GM12874 (cell line): Measurements from ENCODE around the gene AK1.

Source experiments
- TF ChIP-seq, protein P1 (sequence below): IDR thresholded peaks from 2 replicates; pipeline ENCODE4 v1.5.1; 2011; ENCODE audit warnings: low read depth, mild to moderate bottlenecking, control low read depth, low read length, moderate library complexity; ENCODE audit not compliant: insufficient read depth

AK1 gene

DNA sequence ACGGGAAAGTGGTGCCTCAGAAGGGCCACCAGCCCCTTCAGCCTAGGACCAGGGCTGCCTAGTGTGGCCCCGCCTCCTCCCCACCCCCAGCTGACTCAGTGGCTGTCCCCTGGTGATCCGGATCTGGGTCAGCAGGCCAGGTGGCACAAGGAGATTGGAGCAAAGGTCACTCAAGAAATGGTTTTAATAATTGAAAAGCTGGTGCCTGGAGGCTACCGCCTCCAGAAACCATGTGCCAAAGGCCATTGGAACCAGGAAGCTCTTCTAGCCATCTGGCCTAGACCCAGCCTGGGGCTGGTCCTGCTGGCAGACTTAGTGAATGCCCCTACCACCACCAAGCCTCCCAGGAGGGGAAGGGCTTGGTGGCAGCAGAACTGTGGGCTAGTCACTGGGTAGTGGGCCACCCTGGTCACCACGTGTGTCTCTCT, 37.9 kb upstream of the AK1 start:
- TF ChIP-seq, protein P1, sequence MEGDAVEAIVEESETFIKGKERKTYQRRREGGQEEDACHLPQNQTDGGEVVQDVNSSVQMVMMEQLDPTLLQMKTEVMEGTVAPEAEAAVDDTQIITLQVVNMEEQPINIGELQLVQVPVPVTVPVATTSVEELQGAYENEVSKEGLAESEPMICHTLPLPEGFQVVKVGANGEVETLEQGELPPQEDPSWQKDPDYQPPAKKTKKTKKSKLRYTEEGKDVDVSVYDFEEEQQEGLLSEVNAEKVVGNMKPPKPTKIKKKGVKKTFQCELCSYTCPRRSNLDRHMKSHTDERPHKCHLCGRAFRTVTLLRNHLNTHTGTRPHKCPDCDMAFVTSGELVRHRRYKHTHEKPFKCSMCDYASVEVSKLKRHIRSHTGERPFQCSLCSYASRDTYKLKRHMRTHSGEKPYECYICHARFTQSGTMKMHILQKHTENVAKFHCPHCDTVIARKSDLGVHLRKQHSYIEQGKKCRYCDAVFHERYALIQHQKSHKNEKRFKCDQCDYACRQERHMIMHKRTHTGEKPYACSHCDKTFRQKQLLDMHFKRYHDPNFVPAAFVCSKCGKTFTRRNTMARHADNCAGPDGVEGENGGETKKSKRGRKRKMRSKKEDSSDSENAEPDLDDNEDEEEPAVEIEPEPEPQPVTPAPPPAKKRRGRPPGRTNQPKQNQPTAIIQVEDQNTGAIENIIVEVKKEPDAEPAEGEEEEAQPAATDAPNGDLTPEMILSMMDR, result no peak

DNA sequence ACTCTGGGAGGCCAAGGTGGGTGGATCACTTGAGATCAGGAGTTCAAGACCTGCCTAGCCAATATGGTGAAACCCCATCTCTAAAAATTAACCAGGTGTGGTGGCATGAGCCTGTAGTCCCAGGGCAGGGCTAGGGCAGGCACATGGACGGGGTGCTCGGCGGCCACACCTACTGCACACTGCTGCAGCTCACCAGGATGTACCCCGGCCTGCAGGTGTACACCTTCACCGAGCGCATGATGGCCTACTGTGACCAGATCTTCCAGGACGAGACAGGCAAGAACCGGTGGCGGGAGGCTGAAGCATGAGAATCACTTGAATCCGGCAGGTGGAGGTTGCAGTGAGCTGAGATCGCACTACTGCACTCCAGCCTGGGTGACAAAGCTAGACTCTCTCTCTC, 36.2 kb upstream of the AK1 start:
- TF ChIP-seq, protein P1, result no peak

DNA sequence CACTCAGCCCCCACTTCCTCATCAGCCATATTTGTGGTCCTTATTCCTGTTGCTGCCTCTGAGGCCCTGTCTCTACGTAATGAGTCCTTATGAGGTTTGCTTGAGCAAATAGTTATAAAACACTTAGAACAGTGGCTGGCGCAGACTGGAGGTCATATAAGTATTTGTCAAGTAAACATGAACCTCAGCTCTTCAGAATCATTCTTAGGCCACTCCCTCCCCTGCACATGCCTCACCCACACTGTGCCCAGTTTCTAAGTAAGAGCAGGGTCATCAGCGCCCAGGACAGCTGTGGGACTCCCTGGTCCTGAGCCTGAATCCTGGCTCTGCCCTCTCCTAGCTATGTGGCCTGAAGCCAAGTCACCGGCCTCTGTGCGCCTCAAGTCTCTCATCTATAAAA, 35.4 kb upstream of the AK1 start:
- TF ChIP-seq, protein P1, result no peak

DNA sequence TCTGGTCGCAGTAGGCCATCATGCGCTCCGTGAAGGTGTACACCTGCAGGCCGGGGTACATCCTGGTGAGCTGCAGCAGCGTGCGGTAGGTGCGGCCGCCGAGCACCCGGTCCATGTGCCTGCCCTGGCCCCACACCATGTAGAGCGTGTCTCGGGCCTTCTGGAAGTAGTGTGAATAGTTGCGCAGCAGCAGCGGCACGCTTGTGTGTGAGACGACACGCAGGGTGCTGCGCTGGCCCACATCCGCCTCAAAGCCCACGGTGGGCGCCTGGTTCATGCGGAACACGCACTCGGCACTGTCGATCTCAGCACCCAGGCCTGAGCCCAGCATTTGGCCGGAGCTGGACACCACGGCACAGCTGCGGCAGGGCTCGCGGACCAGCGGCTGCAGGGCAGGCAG, 34.8 kb upstream of the AK1 start:
- TF ChIP-seq, protein P1, result no peak

DNA sequence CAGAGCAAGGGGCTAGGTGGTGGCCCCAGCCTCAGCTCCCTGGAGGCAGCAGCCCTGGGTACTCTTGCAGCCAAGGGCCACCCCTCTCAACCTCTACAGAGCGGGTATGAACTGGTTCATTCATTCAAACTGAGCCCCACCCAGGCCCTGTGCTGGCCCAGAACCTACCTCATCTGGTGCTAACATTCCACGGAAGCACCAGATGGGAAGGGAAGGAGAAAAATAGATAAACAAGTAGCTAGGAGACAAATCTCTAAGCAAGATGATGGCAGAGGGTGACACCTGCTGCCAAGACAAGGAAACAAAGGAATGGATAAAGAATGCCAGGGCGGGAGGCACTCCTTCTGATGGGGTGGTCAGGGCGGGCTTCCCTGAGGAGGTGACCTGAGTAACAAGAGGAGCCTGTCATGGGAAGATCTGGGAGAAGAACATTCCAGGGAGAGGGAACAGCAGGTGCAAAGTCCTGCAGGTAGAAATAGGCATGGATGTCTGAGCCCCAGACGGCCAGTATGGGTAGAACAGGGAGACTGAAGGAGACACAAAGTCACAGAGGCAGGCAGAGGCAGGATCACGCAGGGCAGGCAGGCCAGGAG, 33.2 kb upstream of the AK1 start:
- TF ChIP-seq, protein P1, result no peak

DNA sequence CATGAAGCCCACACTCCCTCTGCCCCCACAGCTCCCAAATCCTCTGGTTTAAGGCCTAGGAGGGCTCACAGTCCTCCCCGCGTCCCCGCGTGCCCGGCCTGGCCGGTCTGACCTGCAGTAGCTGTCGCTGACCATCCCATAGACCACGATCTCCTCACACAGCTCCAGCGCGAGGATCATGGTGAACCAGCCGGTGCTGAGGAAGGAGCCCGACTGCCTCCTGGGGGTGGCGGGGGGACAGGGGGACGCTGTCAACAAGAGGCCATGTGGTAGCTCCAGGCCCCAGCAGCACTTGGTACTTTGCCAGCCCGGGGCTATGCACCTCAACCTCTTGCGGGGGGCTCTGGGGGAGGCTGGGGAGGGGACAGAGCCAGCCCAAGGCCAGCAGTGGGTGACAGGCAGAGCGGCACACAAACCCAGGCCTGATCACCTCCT, 32.4 kb upstream of the AK1 start:
- TF ChIP-seq, protein P1, result no peak

DNA sequence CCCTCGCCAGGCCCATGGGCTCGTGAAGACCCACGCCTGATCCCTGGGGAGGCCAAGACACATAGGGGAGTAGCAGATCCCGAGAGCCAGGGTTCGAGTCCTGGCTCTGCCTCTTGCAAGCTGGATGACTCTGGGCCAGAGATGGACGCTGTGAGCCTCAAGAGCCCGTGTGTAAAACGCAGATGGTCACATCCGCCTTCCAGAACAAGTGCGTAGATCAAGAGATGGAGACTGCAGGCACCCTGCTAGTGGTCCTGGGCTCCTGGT, 31.1 kb upstream of the AK1 start:
- TF ChIP-seq, protein P1, result no peak
